Neural progenitor cell (in vitro differentiated cells): ENCODE data around the gene GPR34. TPM values are rescaled to one million over a fixed set of nuclear protein-coding genes. Genes with fewer than 3 reads are reported as not detected.

Source experiments
- DNase-seq: peaks from one replicate; pipeline ENCODE4 v3.0.0-alpha.2; 2016; ENCODE audit warnings: low spot score
- H2AFZ ChIP-seq: fragments of 200-600 bp; sonication (generic); replicated peaks from 2 replicates; pipeline ENCODE4 v1.6.1; 2016; ENCODE audit warnings: antibody characterized with exemption
- H3F3A ChIP-seq: fragments of 200-600 bp; sonication (generic); 2 replicates; pipeline ENCODE4 v1.6.1; 2016; ENCODE audit warnings: antibody characterized with exemption, low read depth
- H3K27ac ChIP-seq: fragments of 200-600 bp; sonication (generic); 2 replicates; pipeline ENCODE4 v1.5.1; 2016; ENCODE audit warnings: mild to moderate bottlenecking
- H3K27me3 ChIP-seq: fragments of 200-600 bp; sonication (generic); 2 replicates; pipeline ENCODE4 v1.6.1; 2016; ENCODE audit warnings: mild to moderate bottlenecking, moderate library complexity
- H3K36me3 ChIP-seq: fragments of 200-600 bp; sonication (generic); 2 replicates; pipeline ENCODE4 v1.5.1; 2016
- H3K4me1 ChIP-seq: fragments of 200-600 bp; sonication (generic); 2 replicates; pipeline ENCODE4 v1.6.1; 2016; ENCODE audit warnings: mixed run types
- H3K4me2 ChIP-seq: fragments of 200-600 bp; sonication (generic); 2 replicates; pipeline ENCODE4 v1.6.1; 2016
- H3K4me3 ChIP-seq: fragments of 200-600 bp; sonication (generic); 2 replicates; pipeline ENCODE4 v1.5.1; 2016
- H3K79me2 ChIP-seq: fragments of 200-600 bp; sonication (generic); 2 replicates; pipeline ENCODE4 v1.6.1; 2016; ENCODE audit warnings: low read depth
- H3K9ac ChIP-seq: fragments of 200-600 bp; sonication (generic); 2 replicates; pipeline ENCODE4 v1.6.1; 2016
- H3K9me3 ChIP-seq: fragments of 200-600 bp; sonication (generic); 2 replicates; pipeline ENCODE4 v1.5.1; 2016; ENCODE audit warnings: low read depth
- H4K20me1 ChIP-seq: fragments of 200-600 bp; sonication (generic); 2 replicates; pipeline ENCODE4 v1.6.1; 2016; ENCODE audit warnings: low read depth
- H3K27ac Mint-ChIP-seq: 3 replicates; pipeline ENCODE4 v1.8.0; 2021; ENCODE audit warnings: mixed read lengths
- H3K27me3 Mint-ChIP-seq: 2 replicates; pipeline ENCODE4 v1.8.0; 2022; ENCODE audit warnings: low read depth, mild to moderate bottlenecking, inconsistent platforms, moderate library complexity, mixed read lengths; ENCODE audit not compliant: insufficient read depth
- H3K36me3 Mint-ChIP-seq: 3 replicates; pipeline ENCODE4 v1.8.0; 2021; ENCODE audit warnings: mixed read lengths
- H3K4me1 Mint-ChIP-seq: 3 replicates; pipeline ENCODE4 v1.8.0; 2021; ENCODE audit warnings: mixed read lengths
- H3K4me3 Mint-ChIP-seq: 3 replicates; pipeline ENCODE4 v1.8.0; 2021; ENCODE audit warnings: mild to moderate bottlenecking, moderate library complexity, mixed read lengths
- H3K9me3 Mint-ChIP-seq: 3 replicates; pipeline ENCODE4 v1.8.0; 2020; ENCODE audit warnings: mixed read lengths
- EZH2 ChIP-seq: fragments of 200-600 bp; sonication (generic); IDR thresholded peaks from 2 replicates; pipeline ENCODE4 v1.6.1; 2017; ENCODE audit warnings: antibody characterized with exemption, mild to moderate bottlenecking, moderate library complexity
- EZH2phosphoT487 ChIP-seq: fragments of 200-600 bp; sonication (generic); IDR thresholded peaks from 2 replicates; pipeline ENCODE4 v1.6.1; 2017; ENCODE audit warnings: antibody characterized with exemption
- total RNA-seq: library from RNA; depleted of rRNA; stranded (reverse); fragments of >200 nt; gene quantifications from 2 replicates; pipeline ENCODE4 v1.2.3, GENCODE V29; 2015; ENCODE audit warnings: low replicate concordance
- TF ChIP-seq, protein P1 (sequence below): fragments of 200-600 bp; sonication (generic); IDR thresholded peaks from 2 replicates; pipeline ENCODE4 v1.5.1; 2017; ENCODE audit warnings: antibody characterized with exemption, mild to moderate bottlenecking

GPR34 gene
- total RNA-seq, 1 donor from 2014 or later: not detected

DNA sequence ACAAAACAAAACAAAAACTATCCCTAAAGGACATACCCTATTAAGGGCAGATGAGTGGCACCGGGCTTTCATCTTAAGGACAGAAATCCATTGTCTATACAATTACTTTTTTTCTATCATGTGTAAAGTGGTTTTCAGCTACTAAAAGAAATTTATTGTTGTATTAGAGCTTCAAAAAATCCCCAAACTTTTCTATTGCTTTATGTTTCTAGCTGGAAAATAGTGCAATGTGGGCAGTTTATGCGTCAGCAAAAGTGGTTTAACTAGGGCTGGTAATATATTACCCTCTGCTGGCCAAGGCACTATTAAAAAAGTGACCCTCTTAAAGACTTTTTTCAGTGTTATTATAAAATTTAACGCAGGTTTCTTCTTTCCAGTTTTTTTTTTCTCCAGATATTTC lies 19.7 kb downstream of the GPR34 start:
- TF ChIP-seq, protein P1, sequence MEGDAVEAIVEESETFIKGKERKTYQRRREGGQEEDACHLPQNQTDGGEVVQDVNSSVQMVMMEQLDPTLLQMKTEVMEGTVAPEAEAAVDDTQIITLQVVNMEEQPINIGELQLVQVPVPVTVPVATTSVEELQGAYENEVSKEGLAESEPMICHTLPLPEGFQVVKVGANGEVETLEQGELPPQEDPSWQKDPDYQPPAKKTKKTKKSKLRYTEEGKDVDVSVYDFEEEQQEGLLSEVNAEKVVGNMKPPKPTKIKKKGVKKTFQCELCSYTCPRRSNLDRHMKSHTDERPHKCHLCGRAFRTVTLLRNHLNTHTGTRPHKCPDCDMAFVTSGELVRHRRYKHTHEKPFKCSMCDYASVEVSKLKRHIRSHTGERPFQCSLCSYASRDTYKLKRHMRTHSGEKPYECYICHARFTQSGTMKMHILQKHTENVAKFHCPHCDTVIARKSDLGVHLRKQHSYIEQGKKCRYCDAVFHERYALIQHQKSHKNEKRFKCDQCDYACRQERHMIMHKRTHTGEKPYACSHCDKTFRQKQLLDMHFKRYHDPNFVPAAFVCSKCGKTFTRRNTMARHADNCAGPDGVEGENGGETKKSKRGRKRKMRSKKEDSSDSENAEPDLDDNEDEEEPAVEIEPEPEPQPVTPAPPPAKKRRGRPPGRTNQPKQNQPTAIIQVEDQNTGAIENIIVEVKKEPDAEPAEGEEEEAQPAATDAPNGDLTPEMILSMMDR: no peak
- TF ChIP-seq EZH2: no peak
- no peak for TF ChIP-seq EZH2phosphoT487
- no peak overlapping the region for H3K4me3 ChIP-seq
- H2AFZ ChIP-seq: no peak overlapping the region
- H3K27me3 Mint-ChIP-seq: no peaks in the 10 kb centered on the region
- H3K4me2 ChIP-seq: no peak overlapping the region
- H3K4me1 ChIP-seq: peaks cover under 1% of the 10 kb centered on the region
- H3K4me1 Mint-ChIP-seq: no peaks in the 10 kb centered on the region
- H4K20me1 ChIP-seq: no peaks in the 10 kb centered on the region
- H3K9me3 ChIP-seq: no peaks in the 10 kb centered on the region
- H3K4me3 Mint-ChIP-seq: no peak overlapping the region
- no peak overlapping the region for H3K9ac ChIP-seq
- DNase-seq: no peak
- no peaks in the 10 kb centered on the region for H3K27me3 ChIP-seq
- no peaks in the 10 kb centered on the region for H3K79me2 ChIP-seq
- H3K9me3 Mint-ChIP-seq: no peaks in the 10 kb centered on the region
- H3F3A ChIP-seq: no peaks in the 10 kb centered on the region
- H3K27ac ChIP-seq: no peak overlapping the region
- H3K36me3 Mint-ChIP-seq: no peaks in the 10 kb centered on the region
- H3K36me3 ChIP-seq: no peaks in the 10 kb centered on the region
- no peak overlapping the region for H3K27ac Mint-ChIP-seq

DNA sequence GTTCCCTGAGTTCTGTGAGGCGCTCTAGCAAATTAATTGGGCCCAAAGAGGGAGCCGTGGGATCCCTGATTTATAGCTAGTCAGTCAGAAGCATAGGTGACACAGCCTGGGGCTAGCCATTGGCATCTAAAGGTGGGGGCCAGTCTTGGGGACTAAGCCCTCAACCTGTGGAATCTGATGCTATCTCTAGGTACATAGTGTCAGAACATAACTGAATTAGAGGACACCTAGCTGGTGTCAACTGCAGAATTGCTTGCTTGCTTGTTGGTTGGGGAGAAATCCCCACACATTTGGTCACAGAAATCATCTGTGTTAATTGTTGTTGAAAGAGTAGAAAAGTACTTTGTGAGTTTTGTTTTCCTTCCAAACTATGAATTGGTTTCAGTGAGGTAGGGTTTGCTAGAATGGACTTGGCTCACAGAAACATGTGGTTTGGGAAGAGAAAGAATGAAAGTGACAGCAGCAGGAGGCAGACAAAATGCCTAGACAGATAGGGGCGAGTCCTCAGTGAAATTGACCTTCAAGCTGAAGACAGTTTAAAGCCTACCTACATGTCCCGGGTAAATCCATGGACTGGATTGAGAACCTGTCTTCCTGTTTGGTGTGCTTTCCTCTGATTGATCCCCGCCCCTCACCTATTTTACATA lies 22.4 kb downstream of the GPR34 start:
- Histone ChIP-seq H2AFZ (no peak overlapping the region), H3K27me3 (no peaks in the 10 kb centered on the region), H3K9me3 (no peaks in the 10 kb centered on the region), H3K4me2 (no peak overlapping the region), H3F3A (no peaks in the 10 kb centered on the region), H3K27ac (no peak overlapping the region), H3K79me2 (no peaks in the 10 kb centered on the region), H3K4me1 (peaks cover 5% of the 10 kb centered on the region), H3K4me3 (no peak overlapping the region), H3K9ac (no peak overlapping the region), H3K36me3 (no peaks in the 10 kb centered on the region), H4K20me1 (no peaks in the 10 kb centered on the region)
- no peak for TF ChIP-seq EZH2
- TF ChIP-seq EZH2phosphoT487: no peak
- TF ChIP-seq, protein P1: no peak
- DNase-seq: no peak
- no peaks in the 10 kb centered on the region for H3K36me3 Mint-ChIP-seq
- H3K27me3 Mint-ChIP-seq: no peaks in the 10 kb centered on the region
- no peak overlapping the region for H3K27ac Mint-ChIP-seq
- H3K4me1 Mint-ChIP-seq: no peaks in the 10 kb centered on the region
- H3K9me3 Mint-ChIP-seq: no peaks in the 10 kb centered on the region
- H3K4me3 Mint-ChIP-seq: no peak overlapping the region

DNA sequence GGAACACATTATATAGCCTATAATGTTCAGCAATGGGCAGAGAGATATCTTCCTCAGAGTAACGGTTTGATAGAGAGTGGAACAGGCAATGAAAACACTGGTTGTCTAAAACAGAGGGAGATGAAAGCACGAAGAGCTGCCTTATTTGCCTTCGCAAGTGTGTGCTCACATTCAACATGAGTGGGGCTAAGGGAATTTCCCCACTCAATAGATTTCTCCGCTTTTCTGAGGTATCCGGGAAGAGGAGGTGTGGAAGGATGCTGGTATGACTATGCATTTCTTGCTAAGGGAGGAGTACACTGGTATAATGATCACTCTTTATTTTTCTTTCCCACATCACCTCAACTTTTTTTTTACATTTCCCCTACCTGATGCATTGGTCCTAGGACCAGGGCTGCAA lies 27.4 kb downstream of the GPR34 start:
- no peak overlapping the region for H3K4me3 Mint-ChIP-seq
- H3K4me1 ChIP-seq: peaks cover 33% of the 10 kb centered on the region
- H3F3A ChIP-seq: peaks cover 21% of the 10 kb centered on the region
- no peaks in the 10 kb centered on the region for H3K9me3 ChIP-seq
- H3K4me2 ChIP-seq: no peak overlapping the region
- peaks cover 9% of the 10 kb centered on the region for H3K9me3 Mint-ChIP-seq
- H3K27me3 ChIP-seq: no peaks in the 10 kb centered on the region
- TF ChIP-seq EZH2phosphoT487 (no peak), EZH2 (no peak)
- TF ChIP-seq, protein P1: no peak
- H3K79me2 ChIP-seq: no peaks in the 10 kb centered on the region
- no peaks in the 10 kb centered on the region for H4K20me1 ChIP-seq
- no peak overlapping the region for H2AFZ ChIP-seq
- peaks cover 3% of the 10 kb centered on the region for H3K36me3 Mint-ChIP-seq
- H3K4me3 ChIP-seq: no peak overlapping the region
- no peak for DNase-seq
- no peak overlapping the region for H3K9ac ChIP-seq
- H3K27ac ChIP-seq: no peak overlapping the region
- no peak overlapping the region for H3K27ac Mint-ChIP-seq
- H3K36me3 ChIP-seq: no peaks in the 10 kb centered on the region
- no peaks in the 10 kb centered on the region for H3K27me3 Mint-ChIP-seq
- peaks cover 15% of the 10 kb centered on the region for H3K4me1 Mint-ChIP-seq
